ENCODE measurements around the gene FAM83F. TPM values are rescaled to one million over a fixed set of nuclear protein-coding genes. Genes with fewer than 3 reads are reported as not detected.

Gene FAM83F
- total RNA-seq, 3 donors from 2014 or later = 15.8 to 48.0 (median 35.0) TPM

DNA sequence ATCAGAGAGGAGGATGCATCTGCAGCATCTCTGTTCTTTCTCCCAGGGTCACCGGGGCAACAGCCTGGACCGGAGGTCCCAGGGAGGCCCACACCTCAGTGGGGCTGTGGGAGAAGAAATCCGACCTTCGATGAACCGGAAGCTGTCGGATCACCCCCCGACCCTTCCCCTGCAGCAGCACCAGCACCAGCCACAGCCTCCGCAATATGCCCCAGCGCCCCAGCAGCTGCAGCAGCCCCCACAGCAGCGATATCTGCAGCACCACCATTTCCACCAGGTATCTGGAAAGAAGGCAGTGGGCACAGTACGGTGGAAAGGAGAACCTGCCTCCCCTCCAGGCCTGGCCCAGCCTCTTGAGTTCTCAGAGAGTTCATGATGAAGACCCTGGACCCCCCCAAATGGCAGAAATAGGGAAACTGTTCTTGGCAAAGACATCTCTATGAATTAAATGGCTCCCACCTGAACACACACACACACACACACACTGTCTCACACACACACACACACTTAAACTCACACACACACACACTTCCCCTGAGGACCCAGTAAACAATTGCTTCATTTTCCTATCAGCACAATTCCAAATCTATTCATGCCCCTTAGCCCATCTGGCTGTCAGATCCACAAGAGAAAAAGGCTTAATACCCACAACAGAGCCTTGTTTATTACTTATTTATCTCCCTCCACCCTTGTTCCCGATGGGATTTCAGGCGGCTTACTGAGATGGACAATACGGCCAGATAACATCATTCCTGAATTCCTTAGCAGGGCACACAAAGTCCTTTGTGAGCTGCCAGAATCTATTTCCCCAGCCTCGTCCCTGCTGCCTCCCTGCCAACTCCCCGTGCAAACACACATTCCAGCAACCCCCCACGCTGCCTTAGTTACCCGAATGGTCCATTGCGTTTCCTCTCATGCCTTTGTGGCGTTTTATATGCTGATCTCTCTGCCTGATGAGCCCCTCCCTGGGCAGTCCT lies 26.5 kb upstream of the FAM83F start:
- no peaks in the 10 kb centered on the region for H3K36me3 ChIP-seq (ENCODE audit: low read depth)
- intact Hi-C loops (cut with DNase I, micrococcal nuclease) = no loop called here
- DNase-seq (no peak), ATAC-seq (no peak)
- no peaks in the 10 kb centered on the region for H3K9me3 ChIP-seq
- TF ChIP-seq, protein P1, sequence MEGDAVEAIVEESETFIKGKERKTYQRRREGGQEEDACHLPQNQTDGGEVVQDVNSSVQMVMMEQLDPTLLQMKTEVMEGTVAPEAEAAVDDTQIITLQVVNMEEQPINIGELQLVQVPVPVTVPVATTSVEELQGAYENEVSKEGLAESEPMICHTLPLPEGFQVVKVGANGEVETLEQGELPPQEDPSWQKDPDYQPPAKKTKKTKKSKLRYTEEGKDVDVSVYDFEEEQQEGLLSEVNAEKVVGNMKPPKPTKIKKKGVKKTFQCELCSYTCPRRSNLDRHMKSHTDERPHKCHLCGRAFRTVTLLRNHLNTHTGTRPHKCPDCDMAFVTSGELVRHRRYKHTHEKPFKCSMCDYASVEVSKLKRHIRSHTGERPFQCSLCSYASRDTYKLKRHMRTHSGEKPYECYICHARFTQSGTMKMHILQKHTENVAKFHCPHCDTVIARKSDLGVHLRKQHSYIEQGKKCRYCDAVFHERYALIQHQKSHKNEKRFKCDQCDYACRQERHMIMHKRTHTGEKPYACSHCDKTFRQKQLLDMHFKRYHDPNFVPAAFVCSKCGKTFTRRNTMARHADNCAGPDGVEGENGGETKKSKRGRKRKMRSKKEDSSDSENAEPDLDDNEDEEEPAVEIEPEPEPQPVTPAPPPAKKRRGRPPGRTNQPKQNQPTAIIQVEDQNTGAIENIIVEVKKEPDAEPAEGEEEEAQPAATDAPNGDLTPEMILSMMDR (IDR thresholded peaks at IDR 0.05) = no peak
- no peaks in the 10 kb centered on the region for H3K4me1 ChIP-seq (ENCODE audit: low read depth)
- no peak overlapping the region for H3K4me3 ChIP-seq

DNA sequence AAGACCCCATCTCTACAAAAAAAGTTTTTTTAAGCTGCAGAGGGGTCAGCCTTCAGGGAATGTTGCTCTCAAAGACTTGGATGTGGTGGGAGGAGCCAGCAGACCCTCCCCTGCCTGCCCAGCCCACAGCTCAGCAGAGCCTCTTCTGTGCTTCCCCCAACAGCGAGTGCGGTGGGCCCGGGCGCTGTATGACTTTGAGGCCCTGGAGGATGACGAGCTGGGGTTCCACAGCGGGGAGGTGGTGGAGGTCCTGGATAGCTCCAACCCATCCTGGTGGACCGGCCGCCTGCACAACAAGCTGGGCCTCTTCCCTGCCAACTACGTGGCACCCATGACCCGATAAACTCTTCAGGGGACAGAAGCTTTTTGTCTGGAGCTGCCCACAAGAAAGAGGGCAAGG lies 24.0 kb upstream of the FAM83F start:
- DNase-seq = no peak
- Histone ChIP-seq H3K36me3 (ENCODE audit: low read depth) (no peaks in the 10 kb centered on the region), H3K4me1 (ENCODE audit: low read depth) (no peaks in the 10 kb centered on the region), H3K4me3 (no peak overlapping the region), H3K9me3 (no peaks in the 10 kb centered on the region)
- ATAC-seq = no peak
- TF ChIP-seq, protein P1 (IDR thresholded peaks at IDR 0.05) = no peak
- intact Hi-C loops (cut with DNase I, micrococcal nuclease) = no loop called here

DNA sequence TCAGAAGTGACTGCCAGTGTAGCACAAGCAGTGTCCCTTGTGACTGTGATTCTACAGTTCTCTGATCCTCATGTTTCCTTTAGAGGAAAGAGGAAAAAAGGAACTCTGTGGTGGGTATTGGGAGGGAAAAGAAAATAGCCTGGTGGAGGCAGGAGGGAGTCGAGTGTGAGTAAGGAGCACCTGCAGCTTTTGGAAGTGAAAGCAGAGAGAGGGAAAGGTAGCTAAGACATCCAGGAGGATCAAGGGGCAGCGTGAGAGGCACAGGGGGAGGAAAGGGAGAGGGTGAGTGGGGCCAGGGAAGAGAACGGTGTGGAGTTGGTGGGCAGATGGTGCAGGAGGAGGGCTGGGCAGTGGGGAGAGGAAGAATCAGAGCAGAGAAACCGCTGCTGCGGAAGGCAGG lies 22.1 kb upstream of the FAM83F start:
- intact Hi-C loops (cut with DNase I, micrococcal nuclease) = no loop called here
- no peak for DNase-seq
- TF ChIP-seq, protein P1 (IDR thresholded peaks at IDR 0.05) = no peak
- Histone ChIP-seq H3K9me3 (no peaks in the 10 kb centered on the region), H3K36me3 (ENCODE audit: low read depth) (no peaks in the 10 kb centered on the region), H3K4me3 (no peak overlapping the region), H3K4me1 (ENCODE audit: low read depth) (no peaks in the 10 kb centered on the region)
- ATAC-seq = no peak

DNA sequence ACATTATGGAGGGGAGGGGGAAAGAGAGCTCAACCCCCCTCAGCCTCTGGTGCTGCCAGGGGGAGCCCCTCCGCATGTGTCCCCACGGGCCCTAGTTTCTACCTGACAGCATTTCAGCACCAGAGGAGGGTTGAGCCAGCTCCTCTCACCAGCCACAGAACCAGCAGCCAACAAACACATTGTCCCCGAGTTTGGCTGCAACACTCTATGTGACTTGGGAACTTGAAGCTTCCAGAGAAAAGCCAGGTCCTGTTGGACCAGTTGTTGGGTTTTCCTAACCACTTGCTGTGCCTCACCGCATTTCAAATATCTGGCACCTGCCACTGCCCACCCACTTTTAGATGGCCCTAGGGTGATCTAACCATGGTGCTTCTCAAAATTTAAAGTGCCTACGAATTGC lies 21.1 kb upstream of the FAM83F start:
- no peak for ATAC-seq
- TF ChIP-seq, protein P1 (IDR thresholded peaks at IDR 0.05) = no peak
- no peaks in the 10 kb centered on the region for H3K36me3 ChIP-seq (ENCODE audit: low read depth)
- no peaks in the 10 kb centered on the region for H3K9me3 ChIP-seq
- no peak for DNase-seq
- H3K4me3 ChIP-seq = no peak overlapping the region
- H3K4me1 ChIP-seq (ENCODE audit: low read depth) = no peaks in the 10 kb centered on the region
- intact Hi-C loops (cut with DNase I, micrococcal nuclease) = no loop called here

DNA sequence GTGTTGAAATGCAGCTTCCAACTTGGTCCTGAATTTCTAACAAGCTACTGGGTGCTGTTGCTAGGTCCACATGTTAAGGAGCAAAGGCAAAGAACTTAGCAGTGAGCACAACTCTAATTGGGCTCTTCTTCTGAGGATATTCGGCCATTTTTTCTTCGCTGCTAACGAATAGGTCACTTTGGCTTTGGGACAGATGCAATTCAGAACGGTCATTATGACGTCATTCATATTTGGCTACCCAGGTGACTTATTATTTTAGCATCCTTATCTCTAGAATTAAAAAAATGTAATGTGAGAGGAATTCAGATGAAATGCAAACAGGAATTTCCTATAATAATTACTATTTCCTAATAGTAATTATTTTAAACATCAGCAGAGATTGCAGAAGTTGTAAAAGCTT lies 20.7 kb upstream of the FAM83F start:
- Histone ChIP-seq H3K4me3 (no peak overlapping the region), H3K4me1 (ENCODE audit: low read depth) (no peaks in the 10 kb centered on the region), H3K9me3 (no peaks in the 10 kb centered on the region), H3K36me3 (ENCODE audit: low read depth) (no peaks in the 10 kb centered on the region)
- intact Hi-C loops (cut with DNase I, micrococcal nuclease) = no loop called here
- no peak for ATAC-seq
- TF ChIP-seq, protein P1 (IDR thresholded peaks at IDR 0.05) = no peak
- DNase-seq = no peak

Data from mucosa of descending colon (tissue), 3 donors.